ENCODE measurements around the gene SH3TC2. TPM values are rescaled to one million over a fixed set of nuclear protein-coding genes. Genes with fewer than 3 reads are reported as not detected.

Gene SH3TC2
- total RNA-seq, 2 donors from 2014 or later: 0.66 to 2.5 TPM

DNA sequence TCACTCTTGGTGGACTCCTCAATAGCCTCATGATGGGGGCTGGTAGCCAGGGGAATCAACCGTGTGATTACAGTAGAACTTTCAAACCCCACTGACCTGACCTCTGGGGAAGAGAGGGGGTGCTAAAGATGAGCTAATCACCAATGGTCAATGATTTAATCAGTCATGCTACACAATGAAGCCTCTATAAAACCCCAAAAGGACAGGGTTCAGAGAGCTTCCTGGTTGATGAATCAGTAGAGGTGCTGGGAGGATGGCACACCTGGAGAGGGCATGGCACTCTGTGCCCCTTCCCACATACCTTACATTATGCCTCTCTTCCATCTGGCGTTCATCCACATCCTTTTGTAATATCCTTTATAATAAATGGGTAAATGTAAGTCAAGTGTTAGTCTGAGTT is 8.9 kb upstream of the SH3TC2 start:
- no peak overlapping the region for H3K9ac ChIP-seq (ENCODE audit: low read depth in 2 of 2, low read length in 2 of 2)
- H3K9me3 ChIP-seq: no peaks in the 10 kb centered on the region
- no peak overlapping the region for H3K4me3 ChIP-seq
- H3K36me3 ChIP-seq: no peaks in the 10 kb centered on the region
- DNase-seq: no peak
- TF ChIP-seq, protein P1, sequence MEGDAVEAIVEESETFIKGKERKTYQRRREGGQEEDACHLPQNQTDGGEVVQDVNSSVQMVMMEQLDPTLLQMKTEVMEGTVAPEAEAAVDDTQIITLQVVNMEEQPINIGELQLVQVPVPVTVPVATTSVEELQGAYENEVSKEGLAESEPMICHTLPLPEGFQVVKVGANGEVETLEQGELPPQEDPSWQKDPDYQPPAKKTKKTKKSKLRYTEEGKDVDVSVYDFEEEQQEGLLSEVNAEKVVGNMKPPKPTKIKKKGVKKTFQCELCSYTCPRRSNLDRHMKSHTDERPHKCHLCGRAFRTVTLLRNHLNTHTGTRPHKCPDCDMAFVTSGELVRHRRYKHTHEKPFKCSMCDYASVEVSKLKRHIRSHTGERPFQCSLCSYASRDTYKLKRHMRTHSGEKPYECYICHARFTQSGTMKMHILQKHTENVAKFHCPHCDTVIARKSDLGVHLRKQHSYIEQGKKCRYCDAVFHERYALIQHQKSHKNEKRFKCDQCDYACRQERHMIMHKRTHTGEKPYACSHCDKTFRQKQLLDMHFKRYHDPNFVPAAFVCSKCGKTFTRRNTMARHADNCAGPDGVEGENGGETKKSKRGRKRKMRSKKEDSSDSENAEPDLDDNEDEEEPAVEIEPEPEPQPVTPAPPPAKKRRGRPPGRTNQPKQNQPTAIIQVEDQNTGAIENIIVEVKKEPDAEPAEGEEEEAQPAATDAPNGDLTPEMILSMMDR (IDR thresholded peaks at IDR 0.05): no peak
- intact Hi-C loops (cut with DNase I): no loop called here
- H3K4me1 ChIP-seq: no peaks in the 10 kb centered on the region
- no peaks in the 10 kb centered on the region for H3K27me3 ChIP-seq
- no peak overlapping the region for H3K27ac ChIP-seq

DNA sequence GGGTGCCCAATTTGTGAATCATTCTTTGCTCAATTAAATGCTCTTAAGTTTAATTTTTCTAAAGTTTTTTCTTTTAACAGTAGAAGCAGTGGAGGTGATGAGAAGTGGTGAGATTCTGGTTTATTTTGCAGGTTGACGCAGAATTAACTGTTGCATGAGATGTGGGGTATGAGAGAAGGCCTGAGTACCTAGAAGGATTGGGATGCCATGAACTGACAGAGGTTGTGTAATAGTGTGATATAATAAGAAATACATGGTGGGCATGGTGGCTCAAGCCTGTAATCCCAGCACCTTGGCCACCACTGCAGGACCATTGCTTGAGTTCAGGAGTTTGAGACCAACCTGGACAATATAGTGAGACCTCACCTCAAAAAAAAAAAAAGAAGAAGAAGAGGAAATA is 8.4 kb upstream of the SH3TC2 start:
- intact Hi-C loops (cut with DNase I): no loop called here
- DNase-seq: no peak
- no peaks in the 10 kb centered on the region for H3K36me3 ChIP-seq
- H3K27me3 ChIP-seq: no peaks in the 10 kb centered on the region
- no peak overlapping the region for H3K9ac ChIP-seq (ENCODE audit: low read depth in 2 of 2, low read length in 2 of 2)
- no peak overlapping the region for H3K27ac ChIP-seq
- TF ChIP-seq, protein P1 (IDR thresholded peaks at IDR 0.05): no peak
- H3K4me3 ChIP-seq: no peak overlapping the region
- no peaks in the 10 kb centered on the region for H3K4me1 ChIP-seq
- H3K9me3 ChIP-seq: no peaks in the 10 kb centered on the region

DNA sequence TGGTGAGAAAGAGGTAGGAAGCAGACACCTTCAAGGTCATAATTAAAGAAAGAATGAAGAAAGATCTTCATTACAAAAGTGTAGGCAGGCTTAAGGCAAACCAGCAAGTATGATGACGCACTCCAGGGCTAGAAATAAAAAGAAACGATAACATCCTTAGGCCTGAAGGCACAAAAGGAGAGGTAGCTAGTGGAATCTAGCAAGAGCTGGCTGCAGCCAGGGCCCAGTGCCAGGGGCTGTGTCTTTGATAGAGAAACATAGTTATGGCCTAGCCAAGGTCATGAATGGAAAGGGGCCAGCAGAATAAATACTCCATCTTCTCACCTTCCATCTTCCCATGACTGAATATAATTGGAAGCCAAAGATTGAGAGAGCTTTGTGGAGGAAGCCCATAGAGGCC is 6.8 kb upstream of the SH3TC2 start:
- H3K27ac ChIP-seq: no peak overlapping the region
- H3K4me3 ChIP-seq: no peak overlapping the region
- TF ChIP-seq, protein P1 (IDR thresholded peaks at IDR 0.05): no peak
- no peaks in the 10 kb centered on the region for H3K27me3 ChIP-seq
- H3K9me3 ChIP-seq: no peaks in the 10 kb centered on the region
- no peak for DNase-seq
- no peaks in the 10 kb centered on the region for H3K4me1 ChIP-seq
- intact Hi-C loops (cut with DNase I): no loop called here
- H3K9ac ChIP-seq (ENCODE audit: low read depth in 2 of 2, low read length in 2 of 2): no peak overlapping the region
- H3K36me3 ChIP-seq: no peaks in the 10 kb centered on the region

DNA sequence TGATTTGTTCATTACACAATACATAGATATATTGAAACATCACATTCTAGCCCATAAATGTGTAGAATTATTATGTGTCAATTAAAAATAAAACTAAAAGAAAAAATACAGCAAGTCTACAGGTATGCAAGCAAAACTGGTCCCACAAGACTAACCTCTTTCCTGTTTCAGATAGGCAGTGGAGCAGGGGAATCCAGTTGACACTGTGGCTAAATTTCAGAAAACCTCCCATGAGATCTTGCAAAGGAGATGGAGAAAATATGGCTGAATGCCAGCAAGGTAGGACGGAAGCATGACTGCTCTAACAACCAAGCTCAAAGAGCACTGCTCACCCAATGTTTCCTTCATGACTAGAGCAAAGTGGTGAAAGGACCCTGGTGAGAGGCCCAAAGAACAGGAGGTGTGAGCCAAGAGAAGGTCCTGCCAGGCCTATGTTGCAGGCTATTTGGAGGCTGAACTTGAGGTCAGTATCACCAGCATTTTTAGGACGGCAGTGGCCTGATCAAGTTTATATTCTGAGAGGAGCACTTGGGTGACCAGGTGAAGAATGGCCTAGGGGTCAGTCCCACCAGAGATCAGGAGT is 1.1 kb upstream of the SH3TC2 start:
- intact Hi-C loops (cut with DNase I): no loop called here
- no peak for DNase-seq
- no peaks in the 10 kb centered on the region for H3K36me3 ChIP-seq
- peaks cover 4% of the 10 kb centered on the region for H3K4me1 ChIP-seq
- H3K27me3 ChIP-seq: no peaks in the 10 kb centered on the region
- no peaks in the 10 kb centered on the region for H3K9me3 ChIP-seq
- H3K4me3 ChIP-seq: no peak overlapping the region
- H3K27ac ChIP-seq: no peak overlapping the region
- TF ChIP-seq, protein P1 (IDR thresholded peaks at IDR 0.05): no peak
- no peak overlapping the region for H3K9ac ChIP-seq (ENCODE audit: low read depth in 2 of 2, low read length in 2 of 2)

DNA sequence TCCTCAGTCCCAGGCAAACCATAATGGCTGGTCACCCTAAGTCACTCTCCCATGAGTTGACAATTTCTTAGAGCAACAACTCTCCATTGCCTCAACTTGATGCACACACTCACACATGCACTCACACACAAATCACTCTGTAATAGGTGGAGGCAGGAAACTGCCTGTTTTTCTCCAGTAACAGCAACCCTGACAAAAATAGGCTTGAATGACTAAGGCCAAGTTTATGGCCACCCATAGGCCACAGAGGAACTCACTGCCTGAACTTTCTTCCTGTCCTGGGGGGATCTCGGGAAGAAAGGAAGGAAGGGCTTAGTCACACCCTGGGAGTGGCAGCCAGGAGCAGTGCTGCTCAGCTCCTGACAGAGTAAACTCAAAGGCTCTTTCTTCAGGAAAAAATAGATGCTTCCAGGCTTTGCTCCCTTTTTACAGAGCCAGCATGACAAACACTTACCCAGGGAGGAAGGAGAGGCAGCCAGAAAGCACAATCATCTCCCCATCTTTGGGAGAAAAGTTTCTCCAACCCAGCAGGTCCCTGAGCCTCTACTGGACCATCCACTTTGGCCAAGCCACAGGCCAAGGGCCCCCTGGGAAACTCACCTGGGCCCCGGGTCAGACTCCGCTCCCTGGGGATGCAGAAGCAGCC is 368 bp downstream of the SH3TC2 start:
- peak; percentile 55 for DNase-seq
- intact Hi-C loops (cut with DNase I): no loop called here

More for the DNA sequence above, 368 bp downstream of the SH3TC2 start:
- no peak overlapping the region for H3K4me3 ChIP-seq
- H3K27ac ChIP-seq: peak overlapping the region; percentile 81
- TF ChIP-seq, protein P1 (IDR thresholded peaks at IDR 0.05): no peak
- peaks cover 4% of the 10 kb centered on the region for H3K4me1 ChIP-seq
- H3K9ac ChIP-seq (ENCODE audit: low read depth in 2 of 2, low read length in 2 of 2): no peak overlapping the region
- H3K9me3 ChIP-seq: no peaks in the 10 kb centered on the region
- no peaks in the 10 kb centered on the region for H3K27me3 ChIP-seq
- no peaks in the 10 kb centered on the region for H3K36me3 ChIP-seq
